Esophagus squamous epithelium (tissue), 5 donors: Measurements from ENCODE around the gene TIMM29. TPM values are rescaled to one million over a fixed set of nuclear protein-coding genes. Genes with fewer than 3 reads are reported as not detected.

Source experiments
- DNase-seq: peaks from one replicate; lab custom pipeline; 2025; lab: John Stamatoyannopoulos, UW
- H3K27ac ChIP-seq, 4 donors: fragments of 200-600 bp; sonication (generic); one replicate each; pipeline ENCODE4 v1.5.1; 2016 to 2019; ENCODE audit warnings: mild to moderate bottlenecking in 1 of 4
- H3K27me3 ChIP-seq, 4 donors: fragments of 200-600 bp; sonication (generic); 1 replicate in 3 of 4; 2 replicates in 1 of 4; pipeline versions ENCODE4 v1.5.1 to v1.6.0; 2017 to 2021; ENCODE audit warnings: antibody characterized with exemption in 1 of 4
- H3K36me3 ChIP-seq, 3 donors: fragments of 200-600 bp; sonication (generic); one replicate each; pipeline ENCODE4 v1.5.1; 2016 to 2019
- H3K4me1 ChIP-seq, 3 donors: fragments of 200-600 bp; sonication (generic); one replicate each; pipeline ENCODE4 v1.5.1; 2017 to 2019
- H3K4me3 ChIP-seq, 4 donors: fragments of 200-600 bp; sonication (generic); 1 replicate in 3 of 4; 2 replicates in 1 of 4; pipeline ENCODE4 v1.5.1; 2016 to 2019; ENCODE audit warnings: mild to moderate bottlenecking in 2 of 4, moderate library complexity in 1 of 4
- H3K9me3 ChIP-seq, 3 donors: fragments of 200-600 bp; sonication (generic); one replicate each; pipeline ENCODE4 v1.5.1; 2016 to 2019
- CTCF ChIP-seq, 6 experiments: fragments of 450-650 bp in 4 of 6; fragments of 200-600 bp in 2 of 6; sonication (generic) in 2 of 6; IDR thresholded peaks; one replicate each; pipeline ENCODE4 v1.5.1; 2016 to 2019; ENCODE audit warnings: antibody characterized with exemption in 6 of 6, mild to moderate bottlenecking in 4 of 6, moderate library complexity in 4 of 6
- POLR2A ChIP-seq, 4 donors: fragments of 450-650 bp; IDR thresholded peaks; one replicate each; pipeline ENCODE4 v1.6.1; 2017; ENCODE audit warnings: antibody characterized with exemption in 4 of 4, mild to moderate bottlenecking in 4 of 4, moderate library complexity in 3 of 4
- WGBS, 2 donors: methylation state at CpG; one replicate each; pipeline ENCODE4 v1.1.5; 2018; 5-methylcytosine and 5-hydroxymethylcytosine counted together
- intact Hi-C: fragments of 100-400 bp; cut with DNase I; formaldehyde crosslinking; loops from one replicate; pipeline ENCODE4 v1.15.0; 2022
- total RNA-seq, 4 donors: library from RNA; depleted of rRNA; stranded (reverse); fragments of >200 nt; gene quantifications; one replicate each; pipeline ENCODE4 v1.1.0, GENCODE V29; 2016
- donor health status: DM: yes; HTN: yes; CAD: no.

Gene TIMM29
- total RNA-seq, 4 donors from 2014 or later, result 23.6 to 35.6 (median 27.3) TPM

- TF ChIP-seq POLR2A (IDR thresholded peaks at IDR 0.05) (no peak), CTCF (IDR thresholded peaks at IDR 0.05) (no peak)
- no peak overlapping the region for H3K4me3 ChIP-seq
- intact Hi-C loops, result no loop called here
Measured at GRCh38 chr19:10911579-10912363, 16.8 kb upstream of the TIMM29 start.

GRCh38 chr19:10912619-10913018 is 16.0 kb upstream of the TIMM29 start:
- TF ChIP-seq CTCF (IDR thresholded peaks at IDR 0.05) (no peak), POLR2A (IDR thresholded peaks at IDR 0.05) (no peak)
- WGBS, 2 donors, result 40 to 95% methylated on average over 1 to 16 of the region's 18 CpGs
- Histone ChIP-seq H3K27ac (no peak overlapping the region), H3K27me3 (no peaks in the 10 kb centered on the region), H3K36me3 (peaks cover 32 to 97% (median 40%) of the 10 kb centered on the region in 3 donors), H3K4me1 (peaks cover 8 to 26% (median 11%) of the 10 kb centered on the region in 3 donors), H3K9me3 (no peaks in the 10 kb centered on the region), H3K4me3 (no peak overlapping the region)
- DNase-seq, result no peak
- intact Hi-C loops, result no loop called here

More at GRCh38 chr19:10911579-10912363, 16.8 kb upstream of the TIMM29 start:
- H3K27ac ChIP-seq, result no peak overlapping the region
- H3K27me3 ChIP-seq, result no peaks in the 10 kb centered on the region
- peaks cover 8 to 26% (median 11%) of the 10 kb centered on the region in 3 donors for H3K4me1 ChIP-seq
- no peak for DNase-seq
- H3K36me3 ChIP-seq, result peaks cover 32 to 99% (median 40%) of the 10 kb centered on the region in 3 donors
- 80 to 94% methylated on average over 6 to 10 of the region's 31 CpGs for WGBS, 2 donors
- H3K9me3 ChIP-seq, result no peaks in the 10 kb centered on the region

- Histone ChIP-seq H3K4me1 (peaks cover 8 to 26% (median 11%) of the 10 kb centered on the region in 3 donors), H3K27me3 (no peaks in the 10 kb centered on the region), H3K9me3 (no peaks in the 10 kb centered on the region), H3K4me3 (no peak overlapping the region), H3K27ac (no peak overlapping the region), H3K36me3 (peaks cover 23 to 96% (median 29%) of the 10 kb centered on the region in 3 donors)
- no peak for DNase-seq
- WGBS, 2 donors, result 87 to 100% methylated on average over 3 to 10 of the region's 24 CpGs
- TF ChIP-seq POLR2A (IDR thresholded peaks at IDR 0.05), result no peak
- no peak for TF ChIP-seq CTCF (IDR thresholded peaks at IDR 0.05)
- intact Hi-C loops, result no loop called here
Measured at GRCh38 chr19:10913716-10914340, 14.8 kb upstream of the TIMM29 start.

- no peak for DNase-seq
- WGBS, 2 donors, result 35 to 49% methylated on average over 4 to 5 of the region's 19 CpGs
Measured at GRCh38 chr19:10915130-10916091, 13.2 kb upstream of the TIMM29 start.

More at GRCh38 chr19:10915130-10916091, 13.2 kb upstream of the TIMM29 start:
- no peak overlapping the region for H3K4me3 ChIP-seq
- peaks cover 8 to 26% (median 11%) of the 10 kb centered on the region in 3 donors for H3K4me1 ChIP-seq
- intact Hi-C loops, result no loop called here
- TF ChIP-seq CTCF (IDR thresholded peaks at IDR 0.05) (no peak), POLR2A (IDR thresholded peaks at IDR 0.05) (no peak)
- H3K36me3 ChIP-seq, result peaks cover 23 to 96% (median 27%) of the 10 kb centered on the region in 3 donors
- H3K27me3 ChIP-seq, result no peaks in the 10 kb centered on the region
- H3K9me3 ChIP-seq, result no peaks in the 10 kb centered on the region
- H3K27ac ChIP-seq, result peak overlapping the region; percentile 32 to 80 (median 62)
